ENCODE results near the gene P2RX5.

The P2RX5 gene

GRCh38 chr17:3641717-3642486 is 54.1 kb downstream of the P2RX5 start:
- Histone ChIP-seq H3K4me1 (ENCODE audit: control insufficient read depth, insufficient read depth, low read length) (peaks cover 2% of the 10 kb centered on the region), H3K9me3 (ENCODE audit: control insufficient read depth, insufficient read depth, low read depth, low read length) (no peaks in the 10 kb centered on the region), H3K36me3 (ENCODE audit: control insufficient read depth in 2 of 2, insufficient read depth in 1 of 2, low read length in 2 of 2) (peaks cover 4 to 31% of the 10 kb centered on the region in 2 experiments; a peak in 2 of 3 replicates), H3K4me3 (ENCODE audit: low read depth, low read length) (no peak overlapping the region), H3K27ac (ENCODE audit: extremely low read depth, low read depth, low read length) (no peak overlapping the region)
- POLR2A ChIA-PET = no interaction called here
- TF ChIP-seq ZNF529 (tag by site-specific recombination; IDR thresholded peaks at IDR 0.05; ENCODE audit: insufficient replicate concordance) = no peak
- TF ChIP-seq ZSCAN4 (tag by site-specific recombination; IDR thresholded peaks at IDR 0.05) = peak; percentile 78
- TF ChIP-seq ZBTB17 (tag by site-specific recombination; IDR thresholded peaks at IDR 0.05) = peak; percentile 30; the same call in 1 of the 2 replicates
- 0 out of 2 replicates have a peak, but pooled peaks have one; percentile 17 for TF ChIP-seq ZNF768 (tag by site-specific recombination; IDR thresholded peaks at IDR 0.05)
- no peak for TF ChIP-seq YY2 (tag by site-specific recombination; IDR thresholded peaks at IDR 0.05)
- CTCF ChIA-PET = no interaction called here

DNA sequence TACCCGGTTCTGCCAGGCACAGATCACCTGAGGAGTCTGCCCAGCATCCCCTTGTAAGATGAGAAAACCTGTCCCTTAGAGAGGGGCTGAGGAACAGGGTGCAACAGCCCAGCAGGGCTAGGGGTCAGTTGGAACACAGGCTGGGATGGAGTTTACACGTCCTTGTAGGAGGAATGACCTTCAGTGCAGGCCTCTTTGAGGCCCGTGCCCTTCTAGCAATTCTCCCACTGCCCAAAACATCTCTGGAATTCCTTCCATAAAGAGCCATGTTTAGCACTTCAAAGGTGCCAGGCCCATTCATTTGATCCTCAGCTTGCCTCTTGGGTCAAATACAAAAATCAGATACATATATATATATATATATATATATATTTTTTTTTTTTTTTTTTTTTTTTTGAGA is 54.9 kb downstream of the P2RX5 start:
- ChIA-PET CTCF (no interaction called here), POLR2A (interaction anchor here (0.9 kb wide), 1 partner anchor 19 kb away, joined by 5 read pairs; no protein-coding TSS in a partner anchor)
- Histone ChIP-seq H3K4me3 (ENCODE audit: low read depth, low read length) (no peak overlapping the region), H3K36me3 (ENCODE audit: control insufficient read depth in 2 of 2, insufficient read depth in 1 of 2, low read length in 2 of 2) (peaks cover 4 to 31% of the 10 kb centered on the region in 2 experiments; a peak in 2 of 3 replicates), H3K9me3 (ENCODE audit: control insufficient read depth, insufficient read depth, low read depth, low read length) (no peaks in the 10 kb centered on the region), H3K4me1 (ENCODE audit: control insufficient read depth, insufficient read depth, low read length) (peaks cover 2% of the 10 kb centered on the region), H3K27ac (ENCODE audit: extremely low read depth, low read depth, low read length) (no peak overlapping the region)
- TF ChIP-seq ZNF341 (tag by site-specific recombination; IDR thresholded peaks at IDR 0.05; ENCODE audit: low read depth) (no peak), ZNF560 (tag by site-specific recombination; IDR thresholded peaks at IDR 0.05; ENCODE audit: borderline replicate concordance) (no peak), TSHZ1 (tag by site-specific recombination; IDR thresholded peaks at IDR 0.05; ENCODE audit: borderline replicate concordance) (no peak), ZNF629 (tag by site-specific recombination; IDR thresholded peaks at IDR 0.05) (no peak), ZNF473 (tag by site-specific recombination; IDR thresholded peaks at IDR 0.05) (no peak), ZBTB1 (tag by site-specific recombination; IDR thresholded peaks at IDR 0.05) (no peak), ZNF623 (tag by site-specific recombination; IDR thresholded peaks at IDR 0.05) (no peak), ZNF416 (tag by site-specific recombination; IDR thresholded peaks at IDR 0.05) (no peak), ZSCAN18 (tag by site-specific recombination; IDR thresholded peaks at IDR 0.05) (no peak), ZNF16 (tag by site-specific recombination; IDR thresholded peaks at IDR 0.05; ENCODE audit: low read depth) (no peak), ZNF350 (tag by site-specific recombination; IDR thresholded peaks at IDR 0.05) (no peak), FEZF1 (tag by site-specific recombination; IDR thresholded peaks at IDR 0.05) (no peak), ZBTB48 (tag by site-specific recombination; IDR thresholded peaks at IDR 0.05) (no peak), MZF1 (tag by site-specific recombination; IDR thresholded peaks at IDR 0.05; ENCODE audit: borderline replicate concordance) (no peak), ZFP41 (tag by site-specific recombination; IDR thresholded peaks at IDR 0.05; ENCODE audit: borderline replicate concordance) (no peak), ZNF548 (tag by site-specific recombination; IDR thresholded peaks at IDR 0.05) (no peak)
- TF ChIP-seq, protein P1, sequence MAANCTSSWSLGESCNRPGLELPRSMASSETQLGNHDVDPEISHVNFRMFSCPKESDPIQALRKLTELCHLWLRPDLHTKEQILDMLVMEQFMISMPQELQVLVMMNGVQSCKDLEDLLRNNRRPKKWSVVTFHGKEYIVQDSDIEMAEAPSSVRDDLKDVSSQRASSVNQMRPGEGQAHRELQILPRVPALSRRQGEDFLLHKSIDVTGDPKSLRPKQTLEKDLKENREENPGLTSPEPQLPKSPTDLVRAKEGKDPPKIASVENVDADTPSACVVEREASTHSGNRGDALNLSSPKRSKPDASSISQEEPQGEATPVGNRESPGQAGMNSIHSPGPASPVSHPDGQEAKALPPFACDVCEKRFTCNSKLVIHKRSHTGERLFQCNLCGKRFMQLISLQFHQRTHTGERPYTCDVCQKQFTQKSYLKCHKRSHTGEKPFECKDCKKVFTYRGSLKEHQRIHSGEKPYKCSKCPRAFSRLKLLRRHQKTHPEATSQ (tag by site-specific recombination; IDR thresholded peaks at IDR 0.05) = no peak
- TF ChIP-seq, protein P2, sequence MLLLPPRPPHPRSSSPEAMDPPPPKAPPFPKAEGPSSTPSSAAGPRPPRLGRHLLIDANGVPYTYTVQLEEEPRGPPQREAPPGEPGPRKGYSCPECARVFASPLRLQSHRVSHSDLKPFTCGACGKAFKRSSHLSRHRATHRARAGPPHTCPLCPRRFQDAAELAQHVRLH (tag by site-specific recombination; IDR thresholded peaks at IDR 0.05) = no peak

All from HEK293 (cell line).